Measurements from ENCODE around the gene IVD.
A peak's percentile ranks its signal among the peaks of the same experiment; 100 is the strongest.

IVD gene

GRCh38 chr15:40456299-40456712, 50.7 kb downstream of the IVD start:
- DNase-seq (ENCODE audit: low read depth in 1 of 2, low spot score in 1 of 2): no peak

GRCh38 chr15:40456738-40457137, 51.1 kb downstream of the IVD start:
- no peak for DNase-seq (ENCODE audit: low read depth in 1 of 2, low spot score in 1 of 2)

GRCh38 chr15:40458495-40459371, 53.1 kb downstream of the IVD start:
- DNase-seq (ENCODE audit: low read depth in 1 of 2, low spot score in 1 of 2): no peak

- no peak for DNase-seq (ENCODE audit: low read depth in 1 of 2, low spot score in 1 of 2)
Observed at GRCh38 chr15:40459391-40460015, 53.9 kb downstream of the IVD start.

GRCh38 chr15:40460404-40460803, 54.8 kb downstream of the IVD start:
- no peak for DNase-seq (ENCODE audit: low read depth in 1 of 2, low spot score in 1 of 2)

GRCh38 chr15:40461958-40462357, 56.4 kb downstream of the IVD start:
- DNase-seq (ENCODE audit: low read depth in 1 of 2, low spot score in 1 of 2): no peak

- no peak for DNase-seq (ENCODE audit: low read depth in 1 of 2, low spot score in 1 of 2)
Observed at GRCh38 chr15:40463279-40463678, 57.7 kb downstream of the IVD start.

GRCh38 chr15:40463886-40464545, 58.4 kb downstream of the IVD start:
- DNase-seq (ENCODE audit: low read depth in 1 of 2, low spot score in 1 of 2): no peak

GRCh38 chr15:40464595-40465185, 59.1 kb downstream of the IVD start:
- no peak for DNase-seq (ENCODE audit: low read depth in 1 of 2, low spot score in 1 of 2)

- DNase-seq (ENCODE audit: low read depth in 1 of 2, low spot score in 1 of 2): no peak
Observed at GRCh38 chr15:40465939-40466338, 60.3 kb downstream of the IVD start.

GRCh38 chr15:40466426-40467260, 61.0 kb downstream of the IVD start:
- no peak for DNase-seq (ENCODE audit: low read depth in 1 of 2, low spot score in 1 of 2)

- DNase-seq (ENCODE audit: low read depth in 1 of 2, low spot score in 1 of 2): no peak
Observed at GRCh38 chr15:40467261-40467615, 61.6 kb downstream of the IVD start.

- no peak for DNase-seq (ENCODE audit: low read depth in 1 of 2, low spot score in 1 of 2)
Observed at GRCh38 chr15:40468898-40469331, 63.3 kb downstream of the IVD start.

GRCh38 chr15:40469776-40470390, 64.3 kb downstream of the IVD start:
- no peak for DNase-seq (ENCODE audit: low read depth in 1 of 2, low spot score in 1 of 2)

- DNase-seq (ENCODE audit: low read depth in 1 of 2, low spot score in 1 of 2): peak; percentile 35 to 54
Observed at GRCh38 chr15:40470423-40471104, 65.0 kb downstream of the IVD start, which contains the start of gene CHST14. TSS of gene CHST14 (plus strand) at chr15:40470984. CDS start at chr15:40471214, 230 bp downstream.
